Right hindlimb (tissue), 1 donor: ENCODE results near the gene PSMD11.
A peak's percentile ranks its signal among the peaks of the same experiment; 100 is the strongest.

ENCODE experiments used
- DNase-seq: peaks from one replicate; pipeline ENCODE4 v3.0.0-alpha.2; 2018

PSMD11 gene

DNA sequence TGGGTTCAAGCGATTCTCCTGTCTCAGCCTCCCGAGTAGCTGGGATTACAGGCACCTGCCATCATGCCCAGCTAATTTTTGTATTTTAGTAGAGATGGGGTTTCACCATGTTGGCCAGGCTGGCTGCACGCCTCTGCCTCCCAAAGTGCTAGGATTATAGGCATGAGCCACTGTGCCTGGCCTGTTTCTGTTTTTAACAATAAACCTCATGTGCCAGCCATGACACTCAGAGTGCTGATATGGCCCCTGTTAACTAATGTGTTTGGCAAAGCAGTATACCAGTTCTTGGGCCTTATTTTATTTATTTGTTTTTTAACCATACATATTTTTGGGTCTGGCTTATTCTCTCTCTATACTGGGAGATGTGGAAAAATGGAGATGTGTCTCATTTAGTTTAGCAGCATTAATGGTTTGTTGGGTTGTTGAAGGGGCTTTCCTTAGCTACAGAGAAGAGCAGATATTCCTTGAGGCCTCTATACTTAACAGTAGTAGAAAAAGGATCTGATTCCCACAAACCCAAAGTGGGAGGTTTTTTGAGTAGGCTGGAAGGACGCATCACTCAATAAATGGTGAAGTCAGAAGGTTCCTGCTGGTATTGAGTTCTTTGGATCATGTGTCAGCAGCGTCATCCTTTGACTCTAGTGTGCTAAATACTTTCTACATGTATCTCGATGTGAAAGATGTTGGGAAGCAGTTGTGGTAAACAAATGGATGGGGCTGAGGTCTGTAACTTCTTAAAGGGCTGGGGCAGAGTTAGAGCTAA is 26.3 kb downstream of the PSMD11 start:
- no peak for DNase-seq

DNA sequence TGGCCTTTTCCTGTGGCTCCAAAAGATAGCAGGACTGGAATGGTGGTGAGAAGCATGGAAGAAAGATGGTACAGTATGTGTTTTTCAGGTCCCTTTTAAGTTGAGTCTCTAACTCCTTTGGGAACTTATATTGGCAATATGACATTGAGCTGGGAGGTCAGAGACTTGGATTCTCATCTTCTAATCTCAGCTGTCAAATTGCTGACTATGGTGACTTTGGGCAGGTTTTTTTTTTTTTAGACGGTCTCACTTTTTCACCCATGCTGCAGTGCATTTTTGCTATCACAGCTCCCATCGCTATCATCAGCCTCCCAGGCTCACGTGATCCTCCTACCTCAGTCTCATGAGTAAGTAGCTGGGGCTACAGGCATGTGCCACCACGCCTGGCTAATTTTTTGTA is 27.3 kb downstream of the PSMD11 start:
- no peak for DNase-seq

GRCh38 chr17:32475258-32475657 is 30.9 kb downstream of the PSMD11 start:
- no peak for DNase-seq

DNA sequence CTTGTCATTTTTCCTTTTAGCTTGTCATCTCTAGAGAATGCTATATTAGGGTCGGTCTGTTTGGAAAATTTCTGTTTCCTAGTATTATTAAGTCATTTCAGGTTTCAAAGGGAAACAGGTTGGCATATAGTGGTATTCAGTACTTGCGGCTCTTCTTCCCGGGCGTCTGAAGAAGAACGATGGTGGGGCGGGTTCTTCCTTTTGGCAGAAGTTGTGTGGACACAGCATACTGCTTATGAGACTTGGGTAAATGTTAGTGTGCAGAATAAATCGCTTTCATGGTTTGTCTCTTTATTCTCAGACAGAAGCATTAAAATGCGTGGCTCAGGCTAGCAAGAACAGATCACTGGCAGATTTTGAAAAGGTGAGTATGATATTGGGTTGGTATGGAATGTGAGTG is 32.9 kb downstream of the PSMD11 start:
- no peak for DNase-seq

- no peak for DNase-seq
Measured at GRCh38 chr17:32479074-32479617, 34.8 kb downstream of the PSMD11 start.

DNA sequence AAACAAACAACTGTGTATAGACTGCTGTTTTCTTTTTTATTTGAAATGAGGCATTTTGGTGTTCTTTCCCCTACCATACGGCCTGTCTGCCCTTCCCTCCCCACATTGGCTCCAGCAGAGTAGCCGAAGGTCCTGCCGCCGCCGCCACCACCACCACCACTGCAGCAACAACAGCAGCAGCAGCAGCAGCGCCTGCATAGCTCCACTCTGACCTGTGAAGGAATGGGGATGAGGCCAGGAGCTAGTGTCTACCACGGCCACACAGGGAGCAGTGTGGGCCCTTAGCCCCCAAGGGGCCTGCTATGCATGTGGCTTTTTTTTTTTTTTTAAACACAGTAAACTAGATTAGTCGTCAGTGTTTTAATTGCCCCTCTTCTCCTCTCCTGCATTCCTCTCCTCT is 36.9 kb downstream of the PSMD11 start:
- DNase-seq = no peak

GRCh38 chr17:32482568-32483320 is 38.4 kb downstream of the PSMD11 start:
- no peak for DNase-seq

GRCh38 chr17:32483451-32484019 is 39.2 kb downstream of the PSMD11 start:
- peak; percentile 90 for DNase-seq

GRCh38 chr17:32484041-32484461 is 39.7 kb downstream of the PSMD11 start:
- DNase-seq = no peak

DNA sequence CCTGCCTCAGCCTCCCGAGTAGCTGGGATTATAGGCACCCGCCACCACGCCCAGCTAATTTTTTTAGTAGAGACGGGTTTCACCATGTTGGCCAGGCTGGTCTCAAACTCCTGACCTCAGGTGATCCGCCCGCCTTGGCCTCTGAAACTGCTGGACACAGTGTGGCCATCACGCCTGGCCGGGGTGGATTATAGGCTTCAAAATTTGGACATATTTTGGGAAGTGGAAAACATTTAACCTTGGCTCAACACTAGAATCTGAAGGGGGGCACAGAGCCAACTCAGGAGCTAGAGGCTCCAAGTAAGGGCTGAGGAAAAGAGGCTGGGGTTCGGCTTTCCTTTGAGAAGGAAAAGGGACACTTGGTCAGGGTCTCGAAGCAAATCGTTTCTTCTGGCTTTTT is 40.3 kb downstream of the PSMD11 start:
- DNase-seq = no peak

GRCh38 chr17:32485261-32486110 is 41.2 kb downstream of the PSMD11 start:
- DNase-seq = no peak

- peak; percentile 81 for DNase-seq
Measured at GRCh38 chr17:32486111-32486700, 41.9 kb downstream of the PSMD11 start.

GRCh38 chr17:32486701-32487472 is 42.6 kb downstream of the PSMD11 start, which contains the start of gene CDK5R1:
TSS of gene CDK5R1 (plus strand) at chr17:32486993. CDS start at chr17:32487621, 628 bp downstream.
- peak; percentile 79 for DNase-seq

DNA sequence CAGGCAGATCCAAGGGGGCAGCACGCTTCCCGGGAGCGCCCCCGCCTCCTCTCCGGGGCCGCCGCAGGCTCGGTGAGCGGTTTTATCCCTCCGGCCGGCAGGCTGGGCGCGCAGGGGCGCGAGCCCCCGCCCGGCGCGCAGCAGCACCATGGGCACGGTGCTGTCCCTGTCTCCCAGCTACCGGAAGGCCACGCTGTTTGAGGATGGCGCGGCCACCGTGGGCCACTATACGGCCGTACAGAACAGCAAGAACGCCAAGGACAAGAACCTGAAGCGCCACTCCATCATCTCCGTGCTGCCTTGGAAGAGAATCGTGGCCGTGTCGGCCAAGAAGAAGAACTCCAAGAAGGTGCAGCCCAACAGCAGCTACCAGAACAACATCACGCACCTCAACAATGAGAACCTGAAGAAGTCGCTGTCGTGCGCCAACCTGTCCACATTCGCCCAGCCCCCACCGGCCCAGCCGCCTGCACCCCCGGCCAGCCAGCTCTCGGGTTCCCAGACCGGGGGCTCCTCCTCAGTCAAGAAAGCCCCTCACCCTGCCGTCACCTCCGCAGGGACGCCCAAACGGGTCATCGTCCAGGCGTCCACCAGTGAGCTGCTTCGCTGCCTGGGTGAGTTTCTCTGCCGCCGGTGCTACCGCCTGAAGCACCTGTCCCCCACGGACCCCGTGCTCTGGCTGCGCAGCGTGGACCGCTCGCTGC is 43.3 kb downstream of the PSMD11 start:
- peak; percentile 43 for DNase-seq

DNA sequence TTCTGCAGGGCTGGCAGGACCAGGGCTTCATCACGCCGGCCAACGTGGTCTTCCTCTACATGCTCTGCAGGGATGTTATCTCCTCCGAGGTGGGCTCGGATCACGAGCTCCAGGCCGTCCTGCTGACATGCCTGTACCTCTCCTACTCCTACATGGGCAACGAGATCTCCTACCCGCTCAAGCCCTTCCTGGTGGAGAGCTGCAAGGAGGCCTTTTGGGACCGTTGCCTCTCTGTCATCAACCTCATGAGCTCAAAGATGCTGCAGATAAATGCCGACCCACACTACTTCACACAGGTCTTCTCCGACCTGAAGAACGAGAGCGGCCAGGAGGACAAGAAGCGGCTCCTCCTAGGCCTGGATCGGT is 43.9 kb downstream of the PSMD11 start:
- no peak for DNase-seq

- DNase-seq = no peak
Measured at GRCh38 chr17:32488604-32489180, 44.4 kb downstream of the PSMD11 start.

DNA sequence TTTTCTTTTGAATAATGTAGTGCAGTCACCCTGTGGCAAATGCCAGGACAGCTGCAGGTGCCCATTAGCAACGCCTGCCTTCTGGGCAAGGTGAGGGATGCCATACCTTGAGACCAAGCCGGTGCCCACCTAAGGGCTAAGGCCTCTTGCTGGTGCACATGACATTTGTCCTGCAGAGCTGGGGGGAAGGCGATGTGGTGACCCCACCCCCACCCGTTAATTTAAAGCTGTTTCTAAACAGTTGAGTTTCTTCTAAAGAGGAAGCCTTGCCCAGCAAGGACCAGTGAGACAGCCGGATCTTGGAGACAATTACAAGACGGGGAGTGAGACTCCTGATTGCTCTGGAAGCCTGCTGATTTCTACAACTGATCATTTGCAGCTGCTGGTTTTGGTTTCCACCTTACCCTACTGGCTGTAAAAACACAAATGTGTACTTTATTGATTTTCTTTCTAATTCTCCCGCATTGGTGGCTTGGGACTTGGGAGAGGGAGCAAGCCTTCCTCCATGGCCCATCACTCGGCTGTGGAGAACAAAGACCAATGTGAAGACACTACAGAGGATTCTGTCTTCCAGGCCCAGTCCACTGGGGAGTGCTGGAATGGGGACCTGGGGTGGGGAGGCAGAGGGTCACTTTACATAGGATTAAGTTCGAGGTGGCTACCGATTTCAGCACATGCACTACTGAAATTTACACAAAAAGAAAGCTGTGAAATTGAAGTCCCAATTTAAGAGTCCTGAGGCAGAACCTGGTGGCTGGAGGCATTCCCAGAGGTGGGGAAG is 45.2 kb downstream of the PSMD11 start:
- DNase-seq = no peak

DNA sequence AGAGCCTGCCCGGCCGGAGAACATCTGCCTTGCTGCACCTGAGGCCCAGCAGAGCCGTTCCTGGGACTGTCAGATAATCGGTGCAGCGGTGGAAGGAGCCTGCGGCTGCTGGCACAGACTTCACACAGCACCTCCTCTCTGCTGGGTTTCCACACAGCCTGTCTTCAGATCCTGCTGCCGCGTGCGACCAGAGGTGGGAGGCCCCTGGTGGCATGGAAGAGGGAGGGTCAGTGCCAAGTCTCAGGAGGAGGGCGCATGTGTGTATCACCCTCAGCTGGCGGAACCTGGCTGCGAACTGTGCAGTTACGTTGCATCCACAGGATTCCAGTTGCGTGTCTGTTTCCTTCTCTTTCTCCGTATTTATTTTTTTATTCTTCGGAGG is 45.8 kb downstream of the PSMD11 start:
- no peak for DNase-seq
